ENCODE results near the gene PFDN6. TPM values are rescaled to one million over a fixed set of nuclear protein-coding genes. Genes with fewer than 3 reads are reported as not detected.
A peak's percentile ranks its signal among the peaks of the same experiment; 100 is the strongest.

Gene PFDN6
- total and polyA plus RNA-seq, 9 of the 15 experiments (the other 6 are each of a cell fraction or from before 2014, with no cell fraction given) = 6.8 to 475 (median 216) TPM

GRCh38 chr6:33271117-33271467 lies 18.3 kb upstream of the PFDN6 start (continued):
- TF ChIP-seq ZNF518B (CRISPR knock-in tag; IDR thresholded peaks at IDR 0.05) (no peak), ATF1 (CRISPR knock-in tag; IDR thresholded peaks at IDR 0.05) (no peak), ATF1 (tag; IDR thresholded peaks at IDR 0.05) (no peak), SMARCC2 (IDR thresholded peaks at IDR 0.05; ENCODE audit: low read depth) (0 out of 2 replicates have a peak, but pooled peaks have one; percentile 15), E2F5 (CRISPR knock-in tag; IDR thresholded peaks at IDR 0.05) (0 out of 2 replicates have a peak, but pooled peaks have one; percentile 26), HBP1 (CRISPR knock-in tag; IDR thresholded peaks at IDR 0.05) (no peak), THAP7 (CRISPR knock-in tag; IDR thresholded peaks at IDR 0.05) (no peak), ZFP36 (IDR thresholded peaks at IDR 0.05; ENCODE audit: low read depth, low read length, partially characterized antibody) (peak; percentile 98), AFF4 (CRISPR knock-in tag; IDR thresholded peaks at IDR 0.05) (no peak; the same call in 1 of the 2 replicates), GTF2B (IDR thresholded peaks at IDR 0.05; ENCODE audit: extremely low read depth, insufficient read length) (no peak), POLR2G (IDR thresholded peaks at IDR 0.05; ENCODE audit: low read depth, low read length) (no peak), TBP (optimal IDR thresholded peaks at IDR 0.05; ENCODE audit: low read depth, low read length) (no peak), XRCC3 (IDR thresholded peaks at IDR 0.05) (no peak; the same call in 1 of the 2 replicates), RBM39 (optimal IDR thresholded peaks at IDR 0.05; ENCODE audit: low read depth, low read length) (peak; percentile 14), ZNF668 (CRISPR knock-in tag; IDR thresholded peaks at IDR 0.05) (no peak), DACH1 (IDR thresholded peaks at IDR 0.05; ENCODE audit: partially characterized antibody) (peak; percentile 31), CBX1 (IDR thresholded peaks at IDR 0.05; ENCODE audit: low read depth) (peak; percentile 71; the same call in 1 of the 2 replicates), FOXJ2 (tag; IDR thresholded peaks at IDR 0.05) (no peak), TAL1 (IDR thresholded peaks at IDR 0.05) (no peak)

All from K562 (cell line).